Activated T-cell treated with anti-CD3 and anti-CD28 coated beads, Interleukin-2, amount 50 U/mL, for 4 hours (primary cell): ENCODE data around the gene CFAP90. TPM values are rescaled to one million over a fixed set of nuclear protein-coding genes. Genes with fewer than 3 reads are reported as not detected.

Experiments
- ATAC-seq, 2 donors: fragments of 200-7000 bp; cut with Tn5 transposase; one replicate each; pipeline ENCODE4 v1.10.0; 2021
- DNase-seq: peaks from one replicate; pipeline ENCODE4 v3.0.0-alpha.2; 2020
- H3K27me3 Mint-ChIP-seq: one replicate; pipeline ENCODE4 v1.8.0; 2021; ENCODE audit warnings: low read depth, mixed read lengths
- H3K36me3 Mint-ChIP-seq: one replicate; pipeline ENCODE4 v1.8.0; 2022; ENCODE audit warnings: mixed read lengths; ENCODE audit not compliant: insufficient read depth
- H3K4me1 Mint-ChIP-seq: one replicate; pipeline ENCODE4 v1.8.0; 2021; ENCODE audit warnings: low read depth, mixed read lengths
- H3K4me3 Mint-ChIP-seq: one replicate; pipeline ENCODE4 v1.8.0; 2021; ENCODE audit warnings: mild to moderate bottlenecking, moderate library complexity, mixed read lengths
- H3K9me3 Mint-ChIP-seq: one replicate; pipeline ENCODE4 v1.8.0; 2021; ENCODE audit warnings: mixed read lengths
- total RNA-seq, 3 donors: library from RNA; stranded (reverse); gene quantifications; one replicate each; pipeline ENCODE4 v1.2.1, GENCODE V29; 2021

Gene CFAP90
- total RNA-seq, 3 donors from 2014 or later, result not detected

- DNase-seq, result no peak
- Mint-ChIP-seq H3K36me3 (no peaks in the 10 kb centered on the region), H3K9me3 (no peaks in the 10 kb centered on the region), H3K4me1 (peaks cover 23% of the 10 kb centered on the region), H3K4me3 (no peak overlapping the region), H3K27me3 (peaks cover 20% of the 10 kb centered on the region)
- no peak for ATAC-seq
Measured at GRCh38 chr5:7852542-7852941, 1.6 kb upstream of the CFAP90 start.

DNA sequence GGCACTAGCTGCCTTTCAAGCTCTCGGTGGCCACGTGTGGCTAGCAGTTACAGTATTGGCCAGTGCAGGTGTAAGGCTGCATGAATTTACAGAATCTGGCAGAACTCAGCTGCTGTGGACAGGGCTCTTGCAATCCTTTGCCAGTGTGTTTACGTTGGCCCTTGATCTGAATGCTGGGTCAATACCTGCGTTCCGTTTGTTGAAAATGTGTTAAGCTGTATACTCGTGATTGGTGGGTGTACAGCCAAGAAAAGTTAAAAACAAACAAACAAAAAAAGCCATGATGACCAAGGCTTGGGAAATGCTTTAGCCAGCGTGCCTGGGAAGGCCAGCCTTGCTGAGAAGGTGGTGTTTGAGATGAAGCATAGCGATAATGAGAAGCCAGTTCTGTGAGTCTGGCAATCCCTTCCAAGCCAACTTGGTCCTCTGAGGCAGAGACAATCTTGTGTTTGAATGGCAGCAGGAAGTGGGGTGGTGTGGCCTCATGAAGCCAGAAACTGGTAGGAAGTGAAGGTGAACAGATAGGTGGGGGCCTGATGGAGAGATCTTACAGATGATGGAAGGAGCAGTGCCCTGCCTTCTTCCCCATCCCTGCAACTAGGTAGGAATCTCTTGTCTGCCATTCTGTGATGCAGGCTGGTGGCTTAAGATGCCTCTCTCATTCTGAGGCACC is 820 bp upstream of the CFAP90 start:
- Mint-ChIP-seq H3K9me3 (no peaks in the 10 kb centered on the region), H3K4me1 (peaks cover 21% of the 10 kb centered on the region), H3K36me3 (no peaks in the 10 kb centered on the region), H3K4me3 (peak overlapping the region; percentile 47), H3K27me3 (peaks cover 20% of the 10 kb centered on the region)
- DNase-seq, result no peak
- no peak for ATAC-seq

- Mint-ChIP-seq H3K36me3 (no peaks in the 10 kb centered on the region), H3K9me3 (no peaks in the 10 kb centered on the region), H3K4me1 (peaks cover 21% of the 10 kb centered on the region), H3K27me3 (peaks cover 20% of the 10 kb centered on the region), H3K4me3 (peak overlapping the region; percentile 77)
- ATAC-seq (no peak), DNase-seq (no peak)
Measured at GRCh38 chr5:7851240-7851592, 283 bp upstream of the CFAP90 start.

- peak; percentile 38 to 41 for ATAC-seq
- Mint-ChIP-seq H3K4me1 (peaks cover 21% of the 10 kb centered on the region), H3K4me3 (peak overlapping the region; percentile 71), H3K9me3 (no peaks in the 10 kb centered on the region), H3K36me3 (no peaks in the 10 kb centered on the region), H3K27me3 (peaks cover 23% of the 10 kb centered on the region)
- no peak for DNase-seq
Measured at GRCh38 chr5:7849681-7850394, 1.1 kb downstream of the CFAP90 start.

DNA sequence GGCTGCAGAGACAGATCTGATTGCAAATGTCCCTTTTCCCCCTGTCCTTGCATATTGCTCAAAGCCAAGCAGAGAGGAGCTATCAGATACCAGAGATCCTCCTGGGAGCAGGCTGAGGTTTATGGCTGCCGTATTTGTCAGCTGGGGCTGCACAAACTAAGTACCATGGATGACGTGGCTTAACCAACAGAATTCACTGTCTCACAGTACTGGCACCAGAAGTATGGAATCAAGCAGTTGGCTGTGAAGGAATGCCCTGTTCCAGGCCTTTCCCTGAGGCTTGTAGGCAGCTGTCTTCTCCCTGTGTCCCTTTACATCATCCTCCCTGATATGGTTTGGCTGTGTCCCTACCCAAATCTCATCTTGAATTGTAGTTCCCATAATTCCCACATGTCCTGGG is 2.6 kb downstream of the CFAP90 start:
- Mint-ChIP-seq H3K27me3 (peaks cover 31% of the 10 kb centered on the region), H3K4me3 (no peak overlapping the region), H3K4me1 (peaks cover 21% of the 10 kb centered on the region), H3K36me3 (no peaks in the 10 kb centered on the region), H3K9me3 (no peaks in the 10 kb centered on the region)
- no peak for ATAC-seq
- DNase-seq, result no peak

DNA sequence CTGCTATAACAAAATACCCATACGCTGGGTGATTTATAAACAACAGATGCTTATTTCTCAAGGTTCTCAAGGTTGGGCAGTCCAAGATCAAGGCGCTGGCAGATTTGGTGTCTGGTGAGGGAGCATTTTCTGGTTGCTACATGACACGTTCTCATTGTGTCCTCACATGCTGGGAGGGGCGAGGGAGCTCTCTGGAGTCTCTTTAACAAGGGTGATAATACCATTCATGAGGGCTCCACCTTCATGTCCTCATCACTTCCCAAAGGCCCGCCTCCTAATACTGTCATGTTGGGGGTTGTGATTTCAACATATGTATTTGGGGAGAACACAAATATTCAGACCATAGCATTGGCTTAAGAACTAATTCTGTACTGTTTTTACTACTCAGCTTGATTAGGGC is 4.6 kb downstream of the CFAP90 start:
- no peak for ATAC-seq
- Mint-ChIP-seq H3K9me3 (no peaks in the 10 kb centered on the region), H3K36me3 (no peaks in the 10 kb centered on the region), H3K27me3 (peaks cover 31% of the 10 kb centered on the region), H3K4me3 (no peak overlapping the region), H3K4me1 (peaks cover 6% of the 10 kb centered on the region)
- no peak for DNase-seq

GRCh38 chr5:7845557-7845956 is 5.4 kb downstream of the CFAP90 start:
- H3K4me1 Mint-ChIP-seq, result peaks cover 3% of the 10 kb centered on the region
- H3K9me3 Mint-ChIP-seq, result no peaks in the 10 kb centered on the region
- H3K27me3 Mint-ChIP-seq, result peaks cover 33% of the 10 kb centered on the region
- DNase-seq (no peak), ATAC-seq (no peak)
- H3K4me3 Mint-ChIP-seq, result no peak overlapping the region
- no peaks in the 10 kb centered on the region for H3K36me3 Mint-ChIP-seq

GRCh38 chr5:7844901-7845300 is 6.0 kb downstream of the CFAP90 start:
- DNase-seq (no peak), ATAC-seq (no peak)
- Mint-ChIP-seq H3K27me3 (peaks cover 37% of the 10 kb centered on the region), H3K4me1 (peaks cover 3% of the 10 kb centered on the region), H3K9me3 (no peaks in the 10 kb centered on the region), H3K36me3 (no peaks in the 10 kb centered on the region), H3K4me3 (no peak overlapping the region)

- ATAC-seq (no peak), DNase-seq (no peak)
- H3K4me3 Mint-ChIP-seq, result no peak overlapping the region
- no peaks in the 10 kb centered on the region for H3K9me3 Mint-ChIP-seq
- H3K27me3 Mint-ChIP-seq, result peaks cover 24% of the 10 kb centered on the region
- no peaks in the 10 kb centered on the region for H3K4me1 Mint-ChIP-seq
- no peaks in the 10 kb centered on the region for H3K36me3 Mint-ChIP-seq
Measured at GRCh38 chr5:7842531-7842930, 8.4 kb downstream of the CFAP90 start.

DNA sequence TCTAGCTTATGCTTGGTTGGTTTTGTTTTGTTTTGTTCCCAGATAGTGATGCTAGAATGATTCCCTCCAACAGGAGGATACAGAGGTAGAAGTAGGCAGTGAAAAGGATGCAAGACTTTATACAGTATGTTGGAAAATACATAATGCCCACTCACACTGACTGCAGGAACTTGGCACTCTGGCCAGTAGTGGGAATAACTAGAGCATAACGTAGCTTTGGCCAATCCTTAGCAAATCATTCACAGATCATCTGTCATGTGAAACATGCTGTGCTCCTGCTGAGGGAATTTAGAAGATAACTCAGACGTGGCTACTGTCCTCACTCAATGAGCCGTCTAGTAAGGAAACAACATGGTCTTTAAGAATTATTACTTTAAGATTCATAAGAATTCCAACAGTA is 13.5 kb downstream of the CFAP90 start:
- Mint-ChIP-seq H3K36me3 (no peaks in the 10 kb centered on the region), H3K27me3 (peaks cover 17% of the 10 kb centered on the region), H3K9me3 (no peaks in the 10 kb centered on the region), H3K4me3 (no peak overlapping the region), H3K4me1 (no peaks in the 10 kb centered on the region)
- DNase-seq (no peak), ATAC-seq (no peak)

GRCh38 chr5:7834982-7835381 is 16.0 kb downstream of the CFAP90 start:
- Mint-ChIP-seq H3K9me3 (no peaks in the 10 kb centered on the region), H3K4me3 (no peak overlapping the region), H3K36me3 (no peaks in the 10 kb centered on the region), H3K27me3 (peaks cover 11% of the 10 kb centered on the region), H3K4me1 (no peaks in the 10 kb centered on the region)
- no peak for ATAC-seq
- no peak for DNase-seq

DNA sequence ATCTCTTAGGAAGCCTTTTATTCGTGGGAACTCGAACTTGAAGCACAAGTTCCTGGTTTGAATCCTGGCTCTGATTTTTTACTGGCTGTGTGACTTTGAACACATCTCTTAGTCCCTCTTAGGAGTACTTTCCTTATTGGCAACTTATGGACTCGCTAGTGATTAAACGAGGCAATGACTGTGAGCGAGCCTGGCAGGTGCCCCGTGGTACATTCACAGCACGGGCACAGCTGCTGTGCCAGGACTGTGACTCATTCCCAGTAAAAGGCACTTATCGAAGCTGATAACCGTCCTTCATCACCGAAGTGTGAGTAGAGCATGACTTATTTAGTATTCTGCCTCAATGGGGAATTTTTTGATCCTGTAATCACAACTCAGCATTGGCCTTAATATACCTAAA is 22.7 kb downstream of the CFAP90 start:
- Mint-ChIP-seq H3K36me3 (no peaks in the 10 kb centered on the region), H3K9me3 (no peaks in the 10 kb centered on the region), H3K27me3 (peaks cover 15% of the 10 kb centered on the region), H3K4me1 (no peaks in the 10 kb centered on the region), H3K4me3 (no peak overlapping the region)
- no peak for DNase-seq
- no peak for ATAC-seq

GRCh38 chr5:7827610-7828009 is 23.3 kb downstream of the CFAP90 start:
- no peaks in the 10 kb centered on the region for H3K36me3 Mint-ChIP-seq
- peaks cover 15% of the 10 kb centered on the region for H3K27me3 Mint-ChIP-seq
- H3K4me3 Mint-ChIP-seq, result no peak overlapping the region
- no peaks in the 10 kb centered on the region for H3K9me3 Mint-ChIP-seq
- H3K4me1 Mint-ChIP-seq, result no peaks in the 10 kb centered on the region
- no peak for DNase-seq
- no peak for ATAC-seq

GRCh38 chr5:7825630-7826029 is 25.3 kb downstream of the CFAP90 start:
- no peak for ATAC-seq
- H3K27me3 Mint-ChIP-seq, result peaks cover 21% of the 10 kb centered on the region
- H3K9me3 Mint-ChIP-seq, result no peaks in the 10 kb centered on the region

GRCh38 chr5:7824995-7825394 is 25.9 kb downstream of the CFAP90 start:
- Mint-ChIP-seq H3K9me3 (no peaks in the 10 kb centered on the region), H3K36me3 (no peaks in the 10 kb centered on the region), H3K27me3 (peaks cover 21% of the 10 kb centered on the region), H3K4me3 (no peak overlapping the region), H3K4me1 (no peaks in the 10 kb centered on the region)
- ATAC-seq (no peak), DNase-seq (no peak)

More at GRCh38 chr5:7825630-7826029, 25.3 kb downstream of the CFAP90 start:
- Mint-ChIP-seq H3K4me3 (no peak overlapping the region), H3K4me1 (no peaks in the 10 kb centered on the region), H3K36me3 (no peaks in the 10 kb centered on the region)
- DNase-seq, result no peak
